Neutrophil (primary cell): ENCODE data around the gene TMEM213.
A peak's percentile ranks its signal among the peaks of the same experiment; 100 is the strongest.

ENCODE experiments used
- H3K27ac ChIP-seq: fragments of 200-600 bp; sonication (generic); 2 replicates; pipeline ENCODE4 v1.5.1; 2016; ENCODE audit warnings: mild to moderate bottlenecking, moderate library complexity
- H3K27me3 ChIP-seq: fragments of 200-600 bp; sonication (generic); 2 replicates; pipeline ENCODE4 v1.6.0; 2016; ENCODE audit warnings: mild to moderate bottlenecking
- H3K36me3 ChIP-seq: fragments of 200-600 bp; sonication (generic); 2 replicates; pipeline ENCODE4 v1.5.1; 2017
- H3K4me1 ChIP-seq, 2 experiments: fragments of 200-600 bp in 1 of 2; sonication (generic) in 1 of 2; 1 replicate in 1 of 2; 2 replicates in 1 of 2; pipeline versions ENCODE4 v1.5.1 to v1.6.1; 2013 to 2016; ENCODE audit warnings: low read depth in 1 of 2, low read length in 1 of 2, mild to moderate bottlenecking in 1 of 2, moderate library complexity in 1 of 2; ENCODE audit not compliant: control insufficient read depth in 1 of 2, insufficient read depth in 1 of 2
- H3K4me3 ChIP-seq, 2 experiments: fragments of 200-600 bp in 1 of 2; sonication (generic) in 1 of 2; 1 replicate in 1 of 2; 2 replicates in 1 of 2; pipeline ENCODE4 v1.5.1; 2013 to 2016; ENCODE audit warnings: low read depth in 1 of 2, low read length in 1 of 2, mild to moderate bottlenecking in 1 of 2, moderate library complexity in 1 of 2
- H3K9me3 ChIP-seq: fragments of 200-600 bp; sonication (generic); 2 replicates; pipeline ENCODE4 v1.5.1; 2016
- CTCF ChIP-seq: fragments of 200-600 bp; sonication (generic); IDR thresholded peaks from 2 replicates; pipeline ENCODE4 v1.5.1; 2016; ENCODE audit warnings: antibody characterized with exemption

TMEM213 gene

DNA sequence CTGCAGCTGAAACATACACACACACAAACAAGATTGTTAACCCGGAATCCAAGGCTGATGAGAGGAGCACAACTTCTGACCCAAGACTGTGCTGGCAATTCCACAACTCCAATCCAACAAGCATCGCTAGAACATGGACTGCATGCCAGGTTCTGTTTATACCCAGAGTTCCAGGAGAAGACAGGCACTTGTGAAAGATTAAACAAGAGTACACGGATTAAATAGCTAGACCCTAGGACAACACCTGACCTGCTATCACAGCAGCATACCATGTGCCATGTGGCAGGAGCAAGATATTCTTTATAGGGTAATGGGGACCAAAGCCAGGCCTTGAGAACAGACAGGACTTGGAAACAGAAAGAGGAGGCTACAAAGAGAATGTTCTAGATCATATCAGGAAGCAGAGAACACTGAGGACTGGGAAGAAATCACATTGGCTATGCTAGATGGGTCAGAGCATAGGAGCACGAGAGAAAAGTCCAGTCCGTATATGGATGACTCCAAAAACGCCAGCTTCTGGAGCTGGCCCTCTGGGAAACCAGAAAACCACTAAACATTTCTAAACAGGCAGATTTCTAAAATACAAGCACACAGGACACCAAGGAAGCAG lies 83.9 kb downstream of the TMEM213 start:
- H3K9me3 ChIP-seq = no peaks in the 10 kb centered on the region
- H3K4me1 ChIP-seq = peaks cover 0 to 4% of the 10 kb centered on the region in 2 experiments
- no peak overlapping the region for H3K27ac ChIP-seq
- no peak for TF ChIP-seq CTCF
- H3K4me3 ChIP-seq = no peak overlapping the region
- no peaks in the 10 kb centered on the region for H3K27me3 ChIP-seq
- H3K36me3 ChIP-seq = no peaks in the 10 kb centered on the region

DNA sequence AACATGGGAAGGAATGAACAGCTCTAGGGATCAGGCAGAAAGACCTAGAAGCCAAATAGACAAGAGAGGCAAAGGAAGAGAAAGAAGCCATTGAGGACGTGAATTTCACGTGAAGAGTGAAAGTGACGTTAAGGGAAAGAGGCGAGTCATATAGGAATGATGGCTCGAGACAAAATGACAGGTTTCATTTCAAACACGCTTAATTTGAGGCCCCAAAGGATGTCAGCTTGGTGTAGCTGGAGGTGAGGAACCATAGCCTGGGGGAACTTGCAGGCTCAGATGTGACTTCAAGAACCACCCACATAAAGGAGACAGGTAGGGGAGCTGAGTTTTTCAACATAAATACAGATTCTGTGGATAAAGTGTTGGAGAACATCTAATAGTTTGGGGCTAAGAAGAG lies 84.5 kb downstream of the TMEM213 start:
- no peak for TF ChIP-seq CTCF
- no peak overlapping the region for H3K27ac ChIP-seq
- H3K4me3 ChIP-seq = no peak overlapping the region
- no peaks in the 10 kb centered on the region for H3K9me3 ChIP-seq
- peaks cover 0 to 6% of the 10 kb centered on the region in 2 experiments for H3K4me1 ChIP-seq
- H3K27me3 ChIP-seq = no peaks in the 10 kb centered on the region
- no peaks in the 10 kb centered on the region for H3K36me3 ChIP-seq

- Histone ChIP-seq H3K27ac (no peak overlapping the region), H3K27me3 (no peaks in the 10 kb centered on the region), H3K4me3 (no peak overlapping the region), H3K4me1 (peaks cover 0 to 6% of the 10 kb centered on the region in 2 experiments), H3K36me3 (no peaks in the 10 kb centered on the region), H3K9me3 (no peaks in the 10 kb centered on the region)
- TF ChIP-seq CTCF = no peak
Measured at GRCh38 chr7:138885383-138886147, 87.8 kb downstream of the TMEM213 start.

DNA sequence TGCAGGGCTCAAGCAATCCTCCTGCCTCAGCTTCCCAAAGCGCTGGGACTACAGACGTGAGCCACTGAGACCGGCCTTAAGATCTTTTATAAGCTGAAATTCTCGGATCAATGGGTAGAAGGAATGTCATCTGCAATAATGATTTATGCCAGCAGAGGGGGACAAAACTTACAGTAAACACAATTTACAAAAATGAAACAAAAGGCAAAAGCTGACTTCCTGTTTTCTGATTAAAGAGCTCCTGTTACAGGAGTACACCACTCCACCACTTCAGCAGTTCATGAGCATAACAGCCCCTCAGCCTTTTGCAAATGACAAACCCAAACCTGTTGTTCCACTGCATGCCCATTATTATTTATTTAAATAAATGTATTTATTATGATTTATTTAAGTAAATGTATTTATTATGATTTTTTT lies 88.7 kb downstream of the TMEM213 start:
- Histone ChIP-seq H3K9me3 (no peaks in the 10 kb centered on the region), H3K4me3 (no peak overlapping the region), H3K36me3 (no peaks in the 10 kb centered on the region), H3K27ac (no peak overlapping the region), H3K27me3 (no peaks in the 10 kb centered on the region), H3K4me1 (peaks cover 0 to 6% of the 10 kb centered on the region in 2 experiments)
- peak; percentile 49 for TF ChIP-seq CTCF

GRCh38 chr7:138887085-138887710 lies 89.4 kb downstream of the TMEM213 start:
- Histone ChIP-seq H3K4me3 (no peak overlapping the region), H3K4me1 (peaks cover 0 to 6% of the 10 kb centered on the region in 2 experiments), H3K27me3 (no peaks in the 10 kb centered on the region), H3K36me3 (no peaks in the 10 kb centered on the region), H3K9me3 (no peaks in the 10 kb centered on the region), H3K27ac (no peak overlapping the region)
- TF ChIP-seq CTCF = no peak
